A549 (cell line): ENCODE measurements around the gene PRH1. TPM values are rescaled to one million over a fixed set of nuclear protein-coding genes. Genes with fewer than 3 reads are reported as not detected.

Experiments
- polyA plus RNA-seq, 4 experiments: library from polyadenylated mRNA; depleted of rRNA in 3 of 4; stranded (reverse); fragments of >200 nt; fragmentation: RNase III in 1 of 4; extraction: RNeasy Plus Mini Kit Qiagen cat#74134 plus additional on column Dnase treatment in 1 of 4; gene quantifications; 2 replicates in 3 of 4; 3 replicates in 1 of 4; pipeline ENCODE4 v1.2.3, GENCODE V29; 2011 to 2017
- small RNA-seq, 6 experiments: library from RNA; depleted of rRNA; stranded (forward); fragments of <200 nt; gene quantifications; one replicate each; pipeline ENCODE3, GENCODE V24; 2012

PRH1 gene
- polyA plus RNA-seq, 2 of the 4 experiments (the other 2 are of a cell fraction): 4.3 to 6.7 TPM

Small RNA genes lying within 50 kb of the gene (small RNA-seq; reads per million reads assigned to genes)
- gene PRR4: 0 to 0.78 (median 0) reads per million in 6 experiments

Other genes with a start within 250 kb of the PRH1 start
- gene STYK1, start 210.2 kb downstream of the PRH1 start, polyA plus RNA-seq (2011; rRNA removed): 0.46 and 0.56 TPM in 2 replicates
- 0.21 to 0.54 TPM (median 0.32 TPM) in 3 replicates for gene STYK1, start 210.2 kb downstream of the PRH1 start, polyA plus RNA-seq (2017; fragmentation: RNase III; extraction: RNeasy Plus Mini Kit Qiagen cat#74134 plus additional on column Dnase treatment)
- gene YBX3, start 160.9 kb downstream of the PRH1 start, polyA plus RNA-seq (2011; rRNA removed): 136 and 150 TPM in 2 replicates
- 140 to 176 TPM (median 146 TPM) in 3 replicates for gene YBX3, start 160.9 kb downstream of the PRH1 start, polyA plus RNA-seq (2017; fragmentation: RNase III; extraction: RNeasy Plus Mini Kit Qiagen cat#74134 plus additional on column Dnase treatment)
- gene TAS2R7, start 81.6 kb downstream of the PRH1 start, polyA plus RNA-seq (2011; rRNA removed): not detected in 2 replicates
- not detected in 3 replicates for gene TAS2R7, start 81.6 kb downstream of the PRH1 start, polyA plus RNA-seq (2017; fragmentation: RNase III; extraction: RNeasy Plus Mini Kit Qiagen cat#74134 plus additional on column Dnase treatment)
- gene TAS2R8, start 77.0 kb downstream of the PRH1 start, polyA plus RNA-seq (2011; rRNA removed): not detected in 2 replicates
- not detected in 3 replicates for gene TAS2R8, start 77.0 kb downstream of the PRH1 start, polyA plus RNA-seq (2017; fragmentation: RNase III; extraction: RNeasy Plus Mini Kit Qiagen cat#74134 plus additional on column Dnase treatment)
- not detected in 2 replicates for gene TAS2R9, start 74.1 kb downstream of the PRH1 start, polyA plus RNA-seq (2011; rRNA removed)
- not detected in 3 replicates for gene TAS2R9, start 74.1 kb downstream of the PRH1 start, polyA plus RNA-seq (2017; fragmentation: RNase III; extraction: RNeasy Plus Mini Kit Qiagen cat#74134 plus additional on column Dnase treatment)
- 0.67 and 0.71 TPM in 2 replicates for gene TAS2R10, start 57.9 kb downstream of the PRH1 start, polyA plus RNA-seq (2011; rRNA removed)
- gene TAS2R10, start 57.9 kb downstream of the PRH1 start, polyA plus RNA-seq (2017; fragmentation: RNase III; extraction: RNeasy Plus Mini Kit Qiagen cat#74134 plus additional on column Dnase treatment): 0.09 to 0.14 TPM in 2 of 3 replicates, not detected in the other
- gene PRR4, start 34.8 kb downstream of the PRH1 start, polyA plus RNA-seq (2011; rRNA removed): 5.7 and 6.4 TPM in 2 replicates
- gene PRR4, start 34.8 kb downstream of the PRH1 start, polyA plus RNA-seq (2017; fragmentation: RNase III; extraction: RNeasy Plus Mini Kit Qiagen cat#74134 plus additional on column Dnase treatment): 1.6 to 2.5 TPM (median 2.2 TPM) in 3 replicates
- gene TAS2R13, start 25.3 kb upstream of the PRH1 start, polyA plus RNA-seq (2011; rRNA removed): 0.19 and 0.28 TPM in 2 replicates
- not detected in 3 replicates for gene TAS2R13, start 25.3 kb upstream of the PRH1 start, polyA plus RNA-seq (2017; fragmentation: RNase III; extraction: RNeasy Plus Mini Kit Qiagen cat#74134 plus additional on column Dnase treatment)
- 0.25 and 0.39 TPM in 2 replicates for gene PRH2, start 45.0 kb upstream of the PRH1 start, polyA plus RNA-seq (2011; rRNA removed)
- gene PRH2, start 45.0 kb upstream of the PRH1 start, polyA plus RNA-seq (2017; fragmentation: RNase III; extraction: RNeasy Plus Mini Kit Qiagen cat#74134 plus additional on column Dnase treatment): 0.19 TPM in 1 of 3 replicates, not detected in the others
- 3.1 and 4.1 TPM in 2 replicates for gene TAS2R14, start 55.0 kb upstream of the PRH1 start, polyA plus RNA-seq (2011; rRNA removed)
- gene TAS2R14, start 55.0 kb upstream of the PRH1 start, polyA plus RNA-seq (2017; fragmentation: RNase III; extraction: RNeasy Plus Mini Kit Qiagen cat#74134 plus additional on column Dnase treatment): 0.70 to 0.94 TPM (median 0.80 TPM) in 3 replicates
- 0.25 and 0.27 TPM in 2 replicates for gene TAS2R50, start 102.7 kb upstream of the PRH1 start, polyA plus RNA-seq (2011; rRNA removed)
- gene TAS2R50, start 102.7 kb upstream of the PRH1 start, polyA plus RNA-seq (2017; fragmentation: RNase III; extraction: RNeasy Plus Mini Kit Qiagen cat#74134 plus additional on column Dnase treatment): not detected in 3 replicates
- 0.89 and 1.4 TPM in 2 replicates for gene TAS2R20, start 114.0 kb upstream of the PRH1 start, polyA plus RNA-seq (2011; rRNA removed)
- 0.15 to 0.21 TPM (median 0.15 TPM) in 3 replicates for gene TAS2R20, start 114.0 kb upstream of the PRH1 start, polyA plus RNA-seq (2017; fragmentation: RNase III; extraction: RNeasy Plus Mini Kit Qiagen cat#74134 plus additional on column Dnase treatment)
- gene TAS2R19, start 138.4 kb upstream of the PRH1 start, polyA plus RNA-seq (2011; rRNA removed): 0.90 and 1.1 TPM in 2 replicates
- gene TAS2R19, start 138.4 kb upstream of the PRH1 start, polyA plus RNA-seq (2017; fragmentation: RNase III; extraction: RNeasy Plus Mini Kit Qiagen cat#74134 plus additional on column Dnase treatment): 0.09 to 0.19 TPM (median 0.13 TPM) in 3 replicates
- 0.73 and 1.1 TPM in 2 replicates for gene TAS2R31, start 147.2 kb upstream of the PRH1 start, polyA plus RNA-seq (2011; rRNA removed)
- gene TAS2R31, start 147.2 kb upstream of the PRH1 start, polyA plus RNA-seq (2017; fragmentation: RNase III; extraction: RNeasy Plus Mini Kit Qiagen cat#74134 plus additional on column Dnase treatment): 0.17 to 0.30 TPM (median 0.28 TPM) in 3 replicates
- gene TAS2R46, start 178.0 kb upstream of the PRH1 start, polyA plus RNA-seq (2011; rRNA removed): 0.32 and 0.48 TPM in 2 replicates
- gene TAS2R46, start 178.0 kb upstream of the PRH1 start, polyA plus RNA-seq (2017; fragmentation: RNase III; extraction: RNeasy Plus Mini Kit Qiagen cat#74134 plus additional on column Dnase treatment): 0.10 to 0.11 TPM in 2 of 3 replicates, not detected in the other
- not detected in 2 replicates for gene TAS2R43, start 208.1 kb upstream of the PRH1 start, polyA plus RNA-seq (2011; rRNA removed)
- gene TAS2R43, start 208.1 kb upstream of the PRH1 start, polyA plus RNA-seq (2017; fragmentation: RNase III; extraction: RNeasy Plus Mini Kit Qiagen cat#74134 plus additional on column Dnase treatment): not detected in 3 replicates